COLO668 (cell line): ENCODE results near the gene VCPKMT.

ENCODE experiments used
- DNase-seq: peaks from one replicate; lab custom pipeline; 2025; ENCODE audit not compliant: unreplicated experiment; lab: John Stamatoyannopoulos, UW

The VCPKMT gene

DNA sequence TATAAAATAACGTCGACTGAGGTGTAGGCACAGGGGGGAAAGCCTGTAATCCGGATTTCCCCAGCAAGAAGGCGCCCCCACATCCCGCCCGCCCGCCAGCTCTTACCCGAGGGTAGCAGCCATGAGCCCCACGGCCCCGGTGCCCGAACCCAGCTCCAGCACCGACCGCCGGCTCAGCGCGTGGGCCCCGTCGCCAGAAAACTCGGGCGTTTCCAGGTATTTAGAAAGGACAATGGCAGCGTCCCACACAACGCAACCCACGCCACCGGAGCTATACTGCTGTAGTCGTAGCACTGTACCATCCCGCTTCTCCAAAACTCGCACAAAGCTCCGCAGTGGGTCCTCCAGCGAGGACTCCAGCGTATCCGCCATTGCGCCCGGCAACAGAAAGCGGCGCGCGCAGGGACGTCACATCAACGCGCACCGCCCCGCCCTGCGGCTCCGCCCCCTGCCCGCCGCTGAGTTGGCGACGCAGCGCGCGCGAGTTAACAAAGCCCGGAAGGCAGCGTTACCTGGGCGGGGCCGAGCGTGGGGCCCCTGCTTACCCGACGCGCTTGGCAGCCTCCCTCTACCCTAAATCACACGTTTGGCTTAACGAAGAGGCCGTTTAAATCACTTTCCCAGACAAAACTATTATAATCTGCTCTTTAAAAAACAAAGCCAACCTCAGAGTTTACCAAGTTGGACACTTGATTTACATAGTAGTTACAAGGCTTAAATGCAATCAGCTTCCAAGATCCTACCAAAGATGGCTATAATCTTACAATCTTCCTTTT lies at the start of gene VCPKMT:
Gene VCPKMT, minus strand, starts transcription at position 392 of the 776 bp plus-strand sequence. Its CDS starts 20 bp downstream, at position 372.
- DNase-seq, result peak; percentile 99

DNA sequence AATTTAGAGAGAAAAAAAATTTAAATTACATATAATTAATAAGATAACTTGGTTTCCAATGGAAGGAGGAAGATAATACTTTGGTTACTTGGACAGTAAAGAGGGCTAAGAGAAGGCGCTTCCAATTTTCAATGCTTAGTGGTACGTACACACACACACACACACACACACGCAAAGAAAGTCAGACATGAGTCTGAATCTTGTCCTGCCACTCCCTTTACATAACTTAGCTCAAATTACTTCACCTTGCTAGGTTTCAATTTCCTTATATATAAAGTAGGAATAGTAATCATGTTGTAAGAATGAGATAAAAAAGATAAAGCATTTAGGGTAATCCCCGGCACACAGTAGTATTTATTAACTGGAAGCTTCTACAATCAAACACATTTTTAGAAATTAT lies 39.7 kb upstream of the VCPKMT start:
- no peak for DNase-seq

DNA sequence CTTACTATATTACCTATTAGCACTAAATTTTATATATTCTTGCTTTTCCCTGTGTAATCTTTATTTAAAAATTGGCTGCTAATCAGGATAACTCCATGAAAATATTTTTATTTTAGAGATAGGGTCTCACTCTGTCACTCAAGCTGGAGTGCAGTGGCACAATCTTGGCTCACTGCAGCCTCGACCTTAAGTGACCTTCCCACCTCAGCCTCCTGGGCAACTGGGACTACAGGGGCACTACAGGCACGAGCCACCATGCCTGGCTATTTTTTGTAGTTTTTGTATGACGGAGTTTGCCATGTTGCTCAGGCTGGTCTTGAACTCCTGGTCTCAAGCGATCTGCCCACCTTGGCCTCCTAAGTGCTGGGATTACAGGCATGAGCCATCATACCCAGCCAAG lies 32.4 kb upstream of the VCPKMT start:
- no peak for DNase-seq

DNA sequence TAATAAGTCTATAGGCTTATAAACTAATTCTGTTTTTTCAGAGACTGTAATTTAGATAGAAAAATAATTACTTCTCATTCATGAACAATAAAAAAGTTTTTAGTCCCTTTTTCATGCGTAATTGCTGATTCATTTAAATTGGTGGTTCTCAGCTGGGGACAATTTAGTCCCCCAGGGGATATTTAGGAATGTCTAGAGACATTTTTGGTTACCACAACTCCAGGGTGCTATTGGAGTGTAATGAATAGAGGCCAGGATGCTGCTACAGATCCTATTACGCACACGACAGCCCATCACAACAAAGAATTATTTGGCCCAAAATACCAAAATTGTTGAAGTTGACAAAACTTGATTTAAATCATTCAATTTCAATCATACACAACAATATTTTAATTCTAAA lies 22.8 kb upstream of the VCPKMT start:
- no peak for DNase-seq

DNA sequence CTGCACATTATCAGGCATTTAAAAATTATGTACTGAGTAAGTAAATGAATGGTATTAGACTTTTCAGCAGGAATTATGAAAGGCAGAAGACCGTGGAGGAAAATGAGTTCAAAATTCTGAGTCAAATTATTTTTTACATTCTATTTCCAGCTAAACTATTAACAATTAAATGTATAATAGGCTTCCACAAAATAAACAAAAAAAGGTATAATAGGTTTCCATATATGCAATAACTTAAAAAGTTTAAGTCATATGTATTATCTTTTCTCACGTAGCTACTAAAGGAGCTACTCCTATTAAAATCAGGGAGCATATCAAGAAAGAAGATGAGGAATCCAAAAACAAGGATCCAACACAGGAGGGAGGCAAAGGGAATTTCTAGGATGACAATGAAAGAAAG lies 11.4 kb upstream of the VCPKMT start:
- DNase-seq, result no peak

DNA sequence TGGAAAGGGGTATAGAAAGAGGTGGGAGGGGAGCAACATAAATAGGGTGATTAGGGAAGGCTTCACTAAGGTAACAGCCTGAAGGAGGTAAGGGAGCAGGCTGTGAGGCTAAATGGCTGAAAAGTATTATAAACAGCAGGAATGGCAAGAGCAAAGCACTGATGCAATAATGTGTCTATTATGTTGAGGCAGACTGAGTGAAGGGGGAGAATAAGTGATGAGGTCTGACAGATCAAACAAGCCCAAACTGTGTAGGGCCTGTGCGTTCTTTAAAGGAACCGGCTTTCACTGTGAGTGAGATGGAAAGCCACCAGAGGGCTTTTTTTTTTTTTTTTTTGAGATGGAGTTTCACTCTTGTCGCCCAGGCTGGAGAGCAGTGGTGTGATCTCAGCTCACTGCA lies 6.7 kb upstream of the VCPKMT start:
- no peak for DNase-seq

DNA sequence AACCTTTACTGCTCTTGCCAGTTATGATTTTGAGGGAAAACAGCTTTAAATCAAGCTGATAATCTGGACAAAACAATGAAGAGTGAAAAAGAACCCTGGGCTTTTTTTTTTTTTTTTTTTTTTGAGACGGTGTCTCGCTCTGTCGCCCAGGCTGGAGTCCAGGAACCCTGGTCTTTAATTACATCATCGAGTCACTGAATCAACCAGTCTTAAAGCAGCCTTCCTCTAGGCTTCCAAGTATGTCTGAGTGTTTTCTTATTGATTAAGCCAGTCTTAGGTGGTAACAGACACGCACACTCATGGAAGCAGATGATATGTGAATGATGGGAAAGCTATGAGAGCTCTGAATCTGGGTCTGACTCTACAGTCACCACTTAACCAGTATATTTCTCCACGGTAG lies 5.9 kb upstream of the VCPKMT start:
- no peak for DNase-seq

DNA sequence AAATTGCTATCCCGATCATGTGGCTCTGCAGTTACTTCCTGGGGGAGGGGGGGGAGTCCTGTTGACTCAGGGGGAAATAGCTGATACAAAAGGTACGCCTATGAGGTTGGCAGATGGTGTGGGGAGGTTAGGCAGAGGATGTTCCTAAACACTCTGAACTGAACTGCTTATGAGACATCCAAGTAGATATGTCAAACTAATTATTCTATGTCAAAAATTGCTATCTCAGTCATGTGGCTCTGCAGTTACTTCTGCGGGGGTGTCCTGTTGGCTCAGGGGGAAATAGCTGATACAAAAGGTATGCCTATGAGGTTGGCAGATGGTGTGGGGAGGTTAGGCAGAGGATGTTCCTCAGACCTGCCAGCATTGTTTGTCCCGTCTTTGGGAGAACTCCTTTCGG lies 5.1 kb upstream of the VCPKMT start:
- no peak for DNase-seq

DNA sequence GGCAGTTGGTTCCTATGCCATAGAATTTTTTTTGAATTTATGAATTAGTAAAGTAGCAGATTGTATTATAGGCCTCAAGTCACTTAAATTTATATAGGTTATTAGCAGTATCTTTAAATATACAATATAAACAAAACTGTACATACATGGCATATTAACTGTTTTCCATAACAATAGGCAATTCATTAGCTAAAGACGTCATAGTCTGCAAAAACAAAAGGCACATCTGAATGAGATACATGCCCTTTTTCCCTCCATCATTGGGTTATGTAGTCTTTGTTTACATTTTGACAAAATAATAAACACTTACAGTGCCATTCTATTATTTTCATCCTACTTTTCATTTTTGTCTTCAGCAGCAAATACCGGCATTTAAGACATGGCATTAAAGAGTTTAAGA lies 1.1 kb upstream of the VCPKMT start:
- DNase-seq, result no peak

DNA sequence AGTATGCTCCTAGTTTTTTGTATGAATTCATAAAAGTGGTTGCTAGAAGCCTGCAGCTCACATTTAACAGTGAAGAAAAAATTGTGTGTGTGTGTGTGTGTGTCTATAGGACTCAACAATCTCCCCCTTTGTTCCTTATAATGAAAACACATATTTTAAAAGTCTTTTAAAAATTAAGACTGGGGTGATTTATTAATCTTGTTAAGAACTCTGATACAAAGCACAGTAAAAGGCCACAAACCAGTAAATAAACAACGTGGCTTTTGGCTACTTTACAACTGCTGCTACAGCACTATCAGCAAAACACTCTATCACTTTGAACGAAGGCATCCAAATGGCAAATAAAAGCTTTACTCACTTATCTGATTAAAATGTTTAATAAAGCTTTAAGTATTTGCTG lies 594 bp upstream of the VCPKMT start:
- DNase-seq, result no peak

DNA sequence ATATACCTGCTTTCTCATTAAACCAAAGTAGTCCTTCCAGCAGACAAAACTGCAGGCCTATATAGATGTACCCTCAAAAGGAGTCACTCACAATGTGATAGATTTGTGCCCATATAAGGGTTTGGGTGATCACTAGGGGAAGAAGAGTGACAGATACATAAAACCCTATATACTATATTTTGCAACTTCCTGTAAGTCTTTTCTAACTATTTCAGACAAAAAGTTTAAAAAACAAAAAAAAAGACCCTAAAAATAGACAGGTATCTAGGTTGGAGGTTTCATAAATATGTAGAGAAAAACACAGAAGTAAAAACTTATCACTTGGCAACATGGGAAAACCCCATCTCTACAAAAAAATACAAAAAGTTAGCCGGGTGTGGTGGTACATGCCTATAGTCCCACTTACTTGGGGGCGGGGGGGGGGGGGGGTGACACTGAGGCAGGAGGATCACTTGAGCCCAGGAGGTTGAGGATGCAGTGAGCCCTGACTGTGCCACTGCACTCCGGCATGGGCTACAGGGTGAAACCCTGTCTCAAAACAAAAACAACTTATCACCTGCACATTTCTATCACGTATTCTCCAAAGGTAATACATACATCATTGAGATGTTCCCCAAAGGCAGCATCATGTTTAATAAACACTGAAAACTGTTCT lies 2.9 kb downstream of the VCPKMT start:
- DNase-seq, result no peak

DNA sequence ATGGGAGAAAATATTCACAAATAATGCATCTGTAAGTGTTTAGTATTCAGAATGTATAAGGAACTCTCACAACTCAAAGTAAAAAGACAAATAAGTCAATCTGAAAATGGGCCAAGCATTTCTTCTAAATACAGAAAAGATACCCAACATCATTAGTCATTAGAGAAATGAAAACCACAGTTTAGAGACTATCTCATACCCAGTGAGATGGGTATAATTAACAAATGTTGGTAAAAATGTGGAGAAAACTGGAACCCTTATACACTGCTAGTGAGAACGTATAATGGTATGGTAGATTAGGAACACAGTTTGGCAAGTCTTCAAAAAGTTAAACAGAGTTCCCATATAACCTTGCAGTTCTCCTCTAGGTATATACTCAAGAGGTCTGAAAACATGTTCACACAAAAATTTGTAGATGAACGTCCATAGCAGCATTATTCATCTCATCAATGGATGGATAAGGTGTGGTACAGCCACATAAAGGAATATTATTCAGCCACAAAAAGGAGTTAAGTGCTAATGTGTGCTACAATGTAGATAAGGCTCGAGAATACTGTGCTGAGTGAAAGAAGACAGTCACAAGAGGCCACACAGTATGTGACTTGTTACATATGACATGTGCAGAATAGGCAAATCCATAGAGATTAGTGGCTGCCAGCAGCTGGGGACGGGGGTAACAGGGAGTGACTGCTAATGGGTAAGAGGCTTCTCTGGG lies 5.9 kb downstream of the VCPKMT start:
- no peak for DNase-seq

DNA sequence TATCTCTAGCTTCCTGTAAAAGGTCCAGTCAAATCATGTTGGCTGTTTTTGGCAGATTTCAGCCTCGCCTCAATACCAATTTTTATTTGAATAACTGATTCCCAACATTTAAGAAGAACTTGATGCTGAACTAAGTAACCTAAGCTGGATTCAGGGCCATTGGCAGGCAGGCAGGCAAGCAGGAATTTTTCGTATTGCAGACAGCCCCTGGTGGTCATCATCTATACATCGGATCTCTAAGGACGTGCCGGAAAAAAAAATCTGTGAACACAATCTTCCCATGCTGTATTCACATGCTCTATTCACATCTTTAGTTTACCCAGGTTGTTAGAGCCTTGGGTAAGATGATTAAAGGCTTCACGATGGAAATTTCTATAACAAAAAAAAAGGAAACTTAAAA lies 7.0 kb downstream of the VCPKMT start:
- DNase-seq, result no peak

DNA sequence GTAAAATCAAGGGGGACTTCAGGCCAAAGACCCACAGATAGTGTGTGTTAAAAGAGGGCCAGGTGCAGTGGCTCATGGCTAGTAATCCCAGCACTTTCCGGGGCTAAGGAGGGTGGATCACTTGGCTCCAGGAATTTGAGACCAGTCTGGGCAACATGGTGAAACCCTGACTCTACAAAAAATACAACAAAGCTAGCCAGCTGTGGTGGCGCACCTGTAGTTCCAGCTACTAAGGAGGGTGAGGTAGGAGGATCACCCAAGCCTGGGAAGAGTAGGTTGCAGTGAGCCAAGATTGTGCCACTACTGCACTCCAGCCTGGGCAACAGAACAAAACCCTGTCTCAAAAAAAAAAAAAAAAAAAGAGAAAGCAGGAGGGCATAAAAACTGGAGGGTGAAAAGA lies 8.5 kb downstream of the VCPKMT start:
- no peak for DNase-seq

DNA sequence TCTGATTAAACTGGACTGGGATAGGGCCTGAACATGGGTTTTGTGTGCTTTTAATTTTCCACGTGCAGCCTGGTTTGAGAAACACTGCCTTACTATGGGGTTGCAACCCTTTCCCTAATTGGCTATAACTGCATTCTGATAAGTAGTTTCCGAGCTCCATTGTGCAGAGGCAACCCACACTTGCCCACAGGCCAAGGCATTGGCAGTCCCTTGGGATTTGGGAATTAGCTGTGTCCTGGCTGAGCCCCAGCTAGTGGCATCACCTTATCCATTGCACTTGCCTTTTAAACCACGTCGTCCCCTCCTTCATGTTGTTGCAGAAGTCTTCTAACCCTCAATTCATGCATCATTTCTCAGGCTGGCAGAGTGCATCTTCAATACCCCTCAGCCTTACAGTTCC lies 10.2 kb downstream of the VCPKMT start:
- DNase-seq, result no peak

DNA sequence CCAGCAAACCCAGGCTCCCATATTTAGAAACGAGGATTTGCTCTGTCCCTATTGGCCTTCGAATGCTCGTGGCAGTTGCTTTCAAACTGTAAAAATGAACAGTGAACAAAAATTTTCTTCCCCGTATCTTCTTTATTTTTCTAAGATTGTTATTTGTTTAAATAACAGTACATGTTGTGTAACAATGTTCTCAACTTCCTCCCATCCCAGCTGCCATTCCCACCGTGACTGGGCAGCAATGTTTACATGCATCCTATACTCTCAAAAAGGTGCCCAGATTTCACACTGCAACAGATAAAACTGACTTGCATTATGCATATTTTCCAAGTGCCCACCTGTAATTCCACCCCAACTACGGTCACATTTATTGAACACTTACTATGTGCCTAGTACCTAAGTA lies 12.8 kb downstream of the VCPKMT start:
- no peak for DNase-seq

DNA sequence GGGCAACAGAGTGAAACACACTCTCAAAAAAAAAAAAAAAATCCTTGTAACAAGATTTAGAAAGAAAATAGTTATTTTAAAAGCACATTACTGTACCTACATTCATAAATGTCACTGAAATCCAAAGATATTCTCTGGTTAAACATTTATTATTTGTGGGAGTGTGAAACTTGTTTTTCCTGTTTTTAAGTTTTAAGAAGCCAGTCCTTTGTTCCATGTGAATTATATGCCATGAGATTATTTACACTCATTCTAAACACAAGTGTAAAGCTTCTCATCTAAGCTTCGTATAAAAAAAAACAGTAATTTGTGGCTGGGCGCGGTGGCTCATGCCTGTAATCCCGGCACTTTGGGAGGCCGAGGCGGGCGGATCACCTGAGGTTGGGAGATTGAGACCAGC lies 15.0 kb downstream of the VCPKMT start:
- DNase-seq, result no peak

DNA sequence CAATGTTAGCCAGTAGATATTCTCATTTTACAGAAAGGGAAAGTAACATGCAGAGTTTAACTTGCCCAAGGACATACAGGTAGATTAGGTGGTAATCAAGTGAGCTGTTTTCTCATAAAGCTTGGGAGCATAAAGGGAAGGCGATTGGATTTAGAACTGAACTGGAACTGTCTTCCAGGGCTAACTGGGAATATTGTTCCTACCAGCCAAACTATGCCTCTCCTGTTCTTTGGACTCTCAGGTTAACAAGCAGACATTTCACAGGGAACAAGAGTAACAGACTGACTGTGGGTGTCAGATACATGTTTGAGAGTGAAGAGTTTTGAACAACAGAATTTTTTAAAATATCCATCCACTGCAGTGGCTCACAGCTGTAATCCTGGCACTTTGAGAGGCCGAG lies 15.6 kb downstream of the VCPKMT start:
- no peak for DNase-seq

DNA sequence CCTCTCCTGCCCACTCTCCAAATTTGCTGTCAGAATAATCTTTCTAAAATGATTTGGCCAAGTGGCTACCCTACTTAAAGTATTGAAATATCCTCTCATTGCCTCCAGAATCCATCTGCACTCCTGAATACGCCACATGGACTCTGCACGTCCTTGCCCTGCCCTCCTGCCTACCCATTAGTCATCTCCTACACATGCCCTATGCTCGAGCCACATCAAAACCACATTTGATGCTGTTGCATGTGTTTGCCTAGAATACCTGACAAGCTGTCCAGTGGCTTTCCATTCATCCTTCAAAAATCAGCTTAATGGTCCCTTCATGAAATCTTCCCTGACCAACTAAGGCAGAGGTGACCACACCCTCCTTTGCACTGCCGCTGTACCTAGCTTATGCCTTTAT lies 17.0 kb downstream of the VCPKMT start:
- DNase-seq, result no peak

DNA sequence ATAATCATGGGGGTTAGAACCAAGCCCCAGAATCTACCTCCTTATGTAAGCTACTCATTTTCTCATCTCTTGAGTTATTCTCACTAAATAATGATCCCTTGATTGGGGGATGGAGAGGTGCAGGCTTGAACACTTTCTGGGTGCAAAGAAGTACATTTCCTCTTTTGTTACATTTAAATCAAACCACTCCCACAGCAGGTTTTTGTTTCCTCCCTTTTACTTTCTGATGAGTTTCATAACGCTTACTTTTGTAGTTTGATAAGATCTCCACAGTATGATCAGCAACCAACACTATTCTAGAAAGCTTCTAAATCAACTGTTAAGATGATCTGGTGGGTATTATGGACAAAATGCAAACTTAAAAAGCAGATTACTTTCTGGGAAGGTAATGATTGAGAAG lies 20.5 kb downstream of the VCPKMT start:
- no peak for DNase-seq

DNA sequence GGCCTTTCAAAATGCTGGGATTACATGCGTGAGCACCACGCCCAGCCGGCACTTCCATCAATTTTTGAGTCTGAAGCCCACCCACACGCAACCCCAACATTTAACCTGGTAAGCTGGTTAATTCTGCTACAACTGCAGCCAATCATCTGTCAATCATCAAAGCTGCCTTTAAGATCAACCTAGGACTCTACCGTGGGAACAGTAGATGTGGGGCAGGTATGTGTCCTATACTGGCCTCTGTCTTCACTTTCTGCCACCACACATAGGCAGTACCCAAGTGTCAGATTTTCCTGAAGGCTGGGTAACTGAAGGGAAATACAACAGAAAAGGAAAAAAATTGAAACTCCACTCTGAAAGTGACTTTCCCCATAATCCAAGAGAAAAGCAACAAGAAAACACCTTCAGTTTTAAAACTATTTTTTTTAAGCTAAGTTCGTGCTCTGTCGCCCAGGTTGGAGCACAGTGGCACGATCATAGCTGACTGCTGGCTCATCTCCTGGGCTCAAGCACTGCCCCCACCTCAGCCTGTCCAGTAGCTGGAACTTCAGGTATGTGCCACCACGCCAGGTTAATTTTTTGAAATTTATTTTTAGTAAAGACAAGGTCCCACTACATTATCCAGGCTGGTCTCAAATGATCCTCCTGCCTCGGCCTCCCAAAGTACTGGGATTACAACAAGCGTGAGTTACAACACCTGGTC lies 22.2 kb downstream of the VCPKMT start:
- DNase-seq, result no peak

DNA sequence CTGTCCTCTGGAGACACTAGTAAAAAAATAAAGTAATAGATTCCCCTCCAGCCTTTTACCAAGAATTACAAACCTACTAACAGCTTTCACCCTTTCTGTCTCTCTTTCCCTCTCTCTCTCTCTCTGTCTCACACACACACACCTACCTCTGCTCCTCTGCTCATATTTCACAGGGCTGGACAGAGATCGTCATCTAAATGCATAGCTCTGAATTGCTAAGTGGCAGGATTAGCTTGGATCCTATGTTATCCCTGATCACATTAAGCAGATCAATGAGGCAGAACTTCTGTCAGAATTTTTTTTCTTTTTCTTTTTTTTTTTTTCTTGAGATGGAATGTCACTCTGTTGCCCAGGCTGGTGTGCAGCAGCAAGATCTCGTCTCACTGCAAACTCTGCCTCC lies 22.9 kb downstream of the VCPKMT start:
- no peak for DNase-seq
